Measurements from ENCODE around the gene TEAD2.
A peak's percentile ranks its signal among the peaks of the same experiment; 100 is the strongest.
"Not testable (repeated sequence)": the region's sequence is repeated elsewhere in the genome, so short reads cannot be mapped to it uniquely, and the experiment has no call there.

TEAD2 gene

DNA sequence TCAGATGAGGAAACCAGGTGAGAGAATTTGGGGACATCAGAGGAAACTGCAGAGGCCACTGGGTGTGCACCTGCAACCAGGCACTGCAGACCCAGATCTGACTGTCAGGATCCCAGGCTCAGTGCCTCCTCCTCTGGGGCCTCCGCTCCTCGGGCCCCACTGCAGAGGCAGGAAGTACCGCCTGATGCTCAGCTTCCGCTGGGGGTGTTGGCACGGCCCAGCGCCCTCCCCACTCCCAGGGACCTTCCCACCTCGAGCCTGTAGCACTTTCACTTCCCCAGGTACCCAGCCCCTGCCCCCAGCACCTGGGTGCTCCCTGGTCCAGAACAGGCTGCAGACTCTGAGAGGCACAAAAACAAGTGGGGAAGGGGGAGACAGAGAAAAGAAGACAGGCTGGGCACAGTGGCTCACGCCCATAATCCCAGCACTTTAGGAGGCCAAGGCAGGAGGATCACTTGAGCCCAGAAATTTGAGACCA is 28.4 kb downstream of the TEAD2 start:
- peak in 1 of 2 donors; percentile 53 for DNase-seq (ENCODE audit: extremely low read depth in 1 of 2, low read depth in 1 of 2)

DNA sequence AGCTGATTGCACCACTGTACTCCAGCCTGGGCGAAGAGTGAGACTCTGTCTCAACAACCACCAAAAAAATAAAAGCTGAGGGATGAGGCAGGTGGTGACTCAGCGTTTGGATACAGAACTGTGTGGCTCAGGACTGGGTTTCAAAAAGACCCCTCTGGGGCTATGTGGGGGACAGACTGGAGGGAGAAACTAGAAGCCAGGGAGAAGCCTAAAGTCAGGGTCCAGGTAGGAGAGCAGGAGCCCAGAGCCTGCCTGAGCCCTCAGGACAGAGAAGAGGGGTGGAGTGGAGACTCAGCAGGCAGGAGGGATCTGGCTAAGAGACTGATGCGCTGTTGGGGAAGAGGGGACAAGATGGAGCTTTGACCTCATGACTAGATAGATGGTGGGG is 28.8 kb downstream of the TEAD2 start:
- DNase-seq (ENCODE audit: extremely low read depth in 1 of 2, low read depth in 1 of 2) = no peak

DNA sequence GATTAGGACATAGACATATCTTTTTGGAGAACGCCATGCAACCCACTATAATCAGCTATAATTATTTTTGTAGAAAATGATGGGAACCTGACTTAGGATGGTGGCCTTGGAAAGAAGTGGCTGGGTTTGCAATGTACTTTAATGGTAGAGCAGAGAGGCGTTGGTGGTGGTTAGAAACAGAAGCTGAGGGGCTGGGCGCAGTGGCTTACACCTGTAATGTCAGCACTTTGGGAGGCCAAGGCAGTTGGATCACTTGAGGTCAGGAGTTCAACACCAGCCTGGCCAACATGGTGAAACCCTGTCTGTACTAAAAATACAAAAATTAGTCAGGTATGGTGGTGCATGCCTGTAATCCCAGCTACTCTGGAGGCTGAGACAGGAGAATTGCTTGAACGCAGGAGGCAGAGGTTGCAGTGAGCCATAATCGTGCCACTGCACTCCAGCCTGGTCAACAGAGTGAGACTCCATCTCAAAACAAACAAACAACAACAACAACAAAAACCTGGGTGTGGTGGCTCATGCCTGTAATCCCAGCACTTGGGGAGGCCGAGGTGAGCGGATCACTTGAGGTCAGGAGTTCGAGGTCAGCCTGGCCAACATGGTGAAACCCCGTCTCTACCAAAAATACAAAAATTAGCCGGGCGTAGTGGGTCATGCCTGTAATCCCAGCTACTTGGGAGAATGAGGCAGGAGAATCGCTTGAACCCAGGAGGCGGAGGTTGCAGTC is 29.4 kb downstream of the TEAD2 start:
- not testable (repeated sequence) for DNase-seq (ENCODE audit: extremely low read depth in 1 of 2, low read depth in 1 of 2)

DNA sequence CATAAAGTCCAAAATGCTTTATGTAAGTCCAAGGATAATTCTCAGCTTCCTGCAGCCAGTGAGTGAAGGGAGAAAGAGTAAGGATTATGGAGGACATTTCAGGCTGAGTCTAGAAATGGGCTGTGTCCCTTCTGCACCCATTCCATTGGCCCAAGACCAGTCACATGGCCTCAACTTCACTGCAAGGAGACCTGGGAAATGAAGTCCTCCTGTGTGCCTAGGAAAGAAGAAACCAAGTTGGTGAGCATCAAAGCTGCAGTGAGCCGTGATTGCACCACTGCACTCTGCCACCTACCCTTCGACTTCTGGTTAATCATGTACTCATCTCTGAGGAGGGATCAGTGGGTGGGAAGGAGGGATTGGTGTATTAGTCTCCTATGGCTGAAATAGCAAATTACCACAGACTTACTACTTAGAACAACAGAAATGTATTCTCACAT is 30.6 kb downstream of the TEAD2 start:
- peak in 1 of 2 donors; percentile 56 for DNase-seq (ENCODE audit: extremely low read depth in 1 of 2, low read depth in 1 of 2)

DNA sequence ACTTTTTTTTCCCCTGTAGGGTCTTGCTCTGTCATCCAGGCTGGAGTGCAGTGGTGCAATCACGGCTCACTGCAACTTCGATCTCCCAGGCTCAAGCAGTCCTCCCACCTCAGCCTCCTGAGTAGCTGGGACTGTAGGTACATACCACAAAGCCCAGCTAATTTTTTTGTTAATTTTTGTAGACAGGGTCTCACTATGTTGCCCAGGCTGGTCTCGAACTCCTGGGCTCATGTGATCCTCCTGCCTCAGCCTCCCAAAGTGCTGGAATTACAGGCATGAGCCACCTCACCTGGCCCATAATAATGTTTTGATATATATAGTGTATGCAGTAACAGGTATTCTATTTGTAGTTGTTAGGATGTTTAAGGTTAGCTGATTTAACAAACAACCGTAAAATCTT is 31.0 kb downstream of the TEAD2 start:
- DNase-seq (ENCODE audit: extremely low read depth in 1 of 2, low read depth in 1 of 2) = not testable (repeated sequence)

DNA sequence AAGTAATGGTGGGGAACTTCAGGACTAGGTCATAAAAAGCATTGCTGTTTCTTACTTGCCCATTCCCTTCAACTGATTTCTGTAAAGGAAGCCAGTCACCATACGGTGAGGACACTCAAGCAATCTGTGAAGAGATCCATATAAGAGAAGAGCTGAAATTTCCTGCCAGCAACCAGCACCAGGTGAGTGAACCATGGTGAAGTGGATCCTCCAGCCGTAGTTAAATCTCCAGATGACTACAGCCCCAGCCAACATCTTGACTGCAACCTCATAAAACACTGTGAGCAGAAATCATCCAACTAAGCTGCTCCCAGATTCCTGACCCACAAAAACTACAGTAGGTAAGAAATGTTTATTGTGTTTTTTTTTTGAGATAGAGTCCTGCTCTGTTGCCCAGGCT is 33.5 kb downstream of the TEAD2 start:
- no peak for DNase-seq (ENCODE audit: extremely low read depth in 1 of 2, low read depth in 1 of 2)

DNA sequence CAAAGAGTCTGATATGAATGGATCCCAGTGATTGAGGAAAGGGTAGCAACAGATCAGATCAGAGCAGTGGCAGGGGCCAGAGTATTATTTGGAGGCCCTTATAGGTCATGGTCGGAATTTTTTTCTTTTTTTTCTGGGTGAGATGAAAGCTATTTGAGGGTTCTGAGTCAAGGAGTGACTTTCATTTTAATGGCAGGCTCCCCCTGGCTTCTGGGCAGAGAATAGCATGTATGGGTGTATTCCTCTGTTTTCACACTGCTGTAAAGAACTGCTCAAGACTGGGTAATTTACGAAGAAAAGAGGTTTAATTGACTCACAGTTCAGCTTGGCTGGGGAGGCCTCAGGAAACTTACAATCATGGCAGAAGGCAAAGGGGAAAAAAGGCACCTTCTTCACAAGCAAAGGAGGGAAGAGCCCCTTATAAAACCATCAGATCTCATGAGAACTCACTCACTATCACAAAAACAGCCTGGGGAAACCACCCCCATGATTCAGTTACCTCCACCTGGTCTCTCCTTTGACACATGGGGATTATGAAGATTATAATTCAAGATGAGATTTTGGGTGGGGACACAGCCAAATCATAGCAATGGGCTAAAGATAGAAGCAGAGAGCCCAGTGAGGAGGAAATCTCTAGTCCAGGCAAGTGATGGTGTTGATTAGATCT is 34.2 kb downstream of the TEAD2 start:
- peak in 1 of 2 donors; percentile 29 for DNase-seq (ENCODE audit: extremely low read depth in 1 of 2, low read depth in 1 of 2)

DNA sequence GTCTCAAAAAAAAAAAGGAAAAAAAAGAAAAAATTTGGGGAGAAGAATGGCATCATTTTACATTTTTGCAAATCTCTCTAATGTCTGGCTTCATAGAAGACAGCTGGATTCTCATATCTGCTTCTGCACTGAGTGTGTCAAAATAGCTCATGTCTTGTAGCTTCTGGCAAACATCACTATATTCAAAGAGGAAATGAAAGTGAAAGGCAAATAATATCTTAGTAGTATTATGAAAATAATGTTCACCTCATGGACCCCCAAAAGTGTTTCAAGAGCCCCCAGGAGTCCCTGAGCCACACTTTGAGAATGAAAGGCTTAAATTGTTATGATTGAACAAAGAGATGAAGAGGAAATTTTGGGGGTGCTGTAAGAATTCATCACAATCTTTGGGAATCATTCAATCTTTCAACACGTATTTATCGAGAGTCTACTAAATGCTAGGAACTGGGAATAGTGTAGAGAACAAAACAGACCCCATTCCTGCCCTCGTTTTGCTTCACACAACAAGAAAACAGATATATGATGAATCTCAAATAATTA is 36.0 kb downstream of the TEAD2 start:
- no peak for DNase-seq (ENCODE audit: extremely low read depth in 1 of 2, low read depth in 1 of 2)

DNA sequence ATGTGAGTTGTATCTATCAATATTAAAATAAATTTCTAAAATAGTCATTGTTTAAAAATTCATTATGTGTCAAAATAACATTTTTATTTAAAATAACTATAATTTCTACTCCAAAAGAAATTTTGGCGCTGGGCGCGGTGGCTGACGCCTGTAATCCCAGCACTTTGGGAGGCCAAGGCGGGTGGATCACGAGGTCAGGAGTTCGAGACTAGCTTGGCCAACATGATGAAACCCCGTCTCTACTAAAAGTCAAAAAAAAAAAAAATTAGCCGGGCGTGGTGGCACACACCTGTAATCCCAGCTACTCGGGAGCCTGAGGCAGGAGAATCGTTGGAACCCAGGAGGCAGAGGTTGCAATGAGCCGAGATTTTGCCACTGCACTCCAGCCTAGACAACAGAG is 36.5 kb downstream of the TEAD2 start:
- not testable (repeated sequence) for DNase-seq (ENCODE audit: extremely low read depth in 1 of 2, low read depth in 1 of 2)

DNA sequence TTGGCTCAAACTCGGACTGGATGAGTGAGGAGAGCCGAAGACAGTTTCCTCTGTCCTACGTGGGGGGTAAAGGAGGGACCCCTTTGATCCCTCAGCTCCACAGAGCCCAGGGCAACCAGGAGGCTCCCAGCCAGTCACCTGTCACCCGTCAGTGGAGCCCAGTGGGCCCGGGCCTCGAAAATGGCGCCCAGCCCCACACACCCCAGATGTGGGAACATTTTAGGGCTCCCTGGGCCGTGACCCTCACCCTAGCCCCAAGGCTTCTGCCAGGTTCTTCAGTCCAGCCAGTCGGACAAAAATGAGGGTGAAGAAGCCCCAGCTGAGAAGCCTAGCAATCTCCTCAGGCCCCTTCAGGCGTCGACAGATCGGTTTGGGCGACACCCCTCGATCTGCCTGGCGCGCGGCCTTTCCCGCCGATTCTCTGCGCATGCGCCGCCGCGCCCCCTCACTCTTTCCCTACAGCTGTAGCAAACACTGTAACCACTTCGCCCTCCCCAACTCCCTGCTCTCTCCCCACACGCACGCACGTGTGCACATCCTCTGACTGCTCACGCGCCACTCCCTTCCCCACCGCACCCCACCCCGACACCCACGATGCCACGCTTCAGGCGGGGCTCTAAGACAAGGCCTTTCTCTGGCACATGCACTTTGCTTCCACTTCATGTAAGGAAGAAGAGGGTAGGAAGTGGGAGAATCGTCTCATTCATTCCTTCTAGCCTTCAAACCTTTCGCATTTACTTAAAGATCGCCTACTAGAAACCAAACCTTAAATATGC is 37.2 kb downstream of the TEAD2 start, which contains the start of gene SLC6A16:
TSS of gene SLC6A16 (minus strand) at position 391 of the 776 bp plus-strand sequence. CDS start 13,844 bp downstream, outside the sequence.
- no peak for DNase-seq (ENCODE audit: extremely low read depth in 1 of 2, low read depth in 1 of 2)

DNA sequence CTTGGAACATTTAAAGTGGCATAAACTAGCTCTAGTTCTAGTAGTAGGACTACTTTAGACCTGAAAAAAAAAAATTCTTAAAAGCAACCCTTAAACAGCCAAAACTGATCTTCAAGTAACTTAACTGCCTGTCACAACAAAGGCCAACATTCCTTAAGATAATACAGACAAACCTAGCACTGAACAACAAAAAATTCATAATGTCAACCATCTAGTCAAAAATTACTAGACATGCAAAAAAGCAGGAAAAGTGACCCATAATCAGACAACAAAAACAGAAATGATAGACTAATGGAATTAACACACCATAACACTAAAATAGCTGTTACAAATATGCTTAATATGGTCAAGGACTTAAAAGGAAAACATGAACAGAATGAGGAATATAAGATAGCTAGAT is 43.9 kb downstream of the TEAD2 start:
- no peak for DNase-seq (ENCODE audit: extremely low read depth in 1 of 2, low read depth in 1 of 2)

DNA sequence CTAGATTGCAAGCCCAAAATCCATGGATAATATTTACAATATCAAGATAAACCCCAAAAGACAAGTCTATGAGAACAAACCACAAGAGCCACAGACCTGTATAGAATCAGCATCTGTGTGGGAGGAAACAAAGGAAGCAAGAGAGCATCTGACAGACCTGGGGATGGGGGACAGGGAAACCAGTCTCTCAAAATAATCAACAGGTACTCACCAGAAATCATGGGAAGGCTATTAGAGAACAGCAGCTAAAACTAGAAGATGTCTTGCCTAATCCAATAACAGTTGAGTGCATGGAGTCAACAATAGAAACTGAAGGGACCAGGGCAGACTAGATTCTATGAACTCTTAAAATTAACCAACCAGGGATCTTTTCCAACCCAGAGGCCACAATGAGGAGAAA is 45.9 kb downstream of the TEAD2 start:
- no peak for DNase-seq (ENCODE audit: extremely low read depth in 1 of 2, low read depth in 1 of 2)

DNA sequence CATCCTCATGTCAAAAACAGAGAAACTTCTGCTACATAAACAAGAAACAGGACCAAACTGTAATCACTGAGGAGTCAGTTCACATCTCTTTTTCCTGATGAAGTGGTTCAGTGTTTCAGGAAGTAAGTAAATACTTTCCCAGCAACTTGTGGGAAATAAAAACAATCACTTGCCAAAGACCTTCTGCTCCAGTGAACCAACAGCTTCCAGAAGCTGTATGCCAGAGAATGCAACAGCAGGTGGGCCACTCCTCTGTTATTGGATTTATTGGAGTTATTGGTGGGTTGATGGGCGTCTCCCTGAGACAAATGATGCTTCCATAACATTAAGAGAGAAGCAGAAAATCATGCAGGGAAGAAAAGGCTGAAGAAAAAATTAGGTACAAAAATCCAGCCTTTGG is 47.1 kb downstream of the TEAD2 start:
- DNase-seq (ENCODE audit: extremely low read depth in 1 of 2, low read depth in 1 of 2) = no peak

DNA sequence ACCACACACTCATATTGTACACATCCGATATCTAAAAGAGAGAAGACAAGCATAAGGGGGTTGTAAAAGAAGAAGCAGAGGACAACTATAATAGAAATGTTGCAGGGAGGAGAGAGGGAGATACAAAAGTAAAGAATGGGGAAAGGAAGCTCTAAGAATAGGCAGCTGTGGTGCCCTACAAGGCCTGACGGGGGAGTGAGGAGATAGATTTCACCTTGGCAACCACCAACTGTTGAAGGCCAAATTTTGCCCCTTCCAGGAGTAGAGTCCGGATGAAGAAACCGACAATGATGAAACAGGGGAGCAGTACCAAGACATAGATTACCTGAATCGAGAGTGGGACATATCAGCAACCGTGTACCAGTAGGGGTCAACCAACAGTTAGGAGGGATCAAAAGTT is 53.1 kb downstream of the TEAD2 start:
- DNase-seq (ENCODE audit: extremely low read depth in 1 of 2, low read depth in 1 of 2) = no peak

DNA sequence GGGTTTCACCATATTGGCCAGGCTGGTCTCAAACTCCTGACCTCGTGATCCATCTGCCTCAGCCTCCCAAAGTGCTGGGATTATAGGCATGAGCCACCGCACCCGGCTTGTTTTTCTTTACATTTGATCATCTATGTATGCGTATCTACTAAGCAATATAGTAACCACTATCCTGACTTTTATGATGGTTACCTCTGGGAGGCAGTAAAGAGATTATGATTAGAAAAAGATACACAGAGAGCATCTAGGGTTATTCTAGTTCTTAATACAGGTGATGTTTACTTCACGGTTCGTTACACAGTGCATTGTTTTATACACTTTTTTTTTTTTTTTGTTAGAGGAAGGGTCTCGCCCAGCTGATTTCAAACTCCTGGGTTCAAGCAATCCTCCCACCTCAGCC is 55.5 kb downstream of the TEAD2 start:
- DNase-seq (ENCODE audit: extremely low read depth in 1 of 2, low read depth in 1 of 2) = not testable (repeated sequence)

DNA sequence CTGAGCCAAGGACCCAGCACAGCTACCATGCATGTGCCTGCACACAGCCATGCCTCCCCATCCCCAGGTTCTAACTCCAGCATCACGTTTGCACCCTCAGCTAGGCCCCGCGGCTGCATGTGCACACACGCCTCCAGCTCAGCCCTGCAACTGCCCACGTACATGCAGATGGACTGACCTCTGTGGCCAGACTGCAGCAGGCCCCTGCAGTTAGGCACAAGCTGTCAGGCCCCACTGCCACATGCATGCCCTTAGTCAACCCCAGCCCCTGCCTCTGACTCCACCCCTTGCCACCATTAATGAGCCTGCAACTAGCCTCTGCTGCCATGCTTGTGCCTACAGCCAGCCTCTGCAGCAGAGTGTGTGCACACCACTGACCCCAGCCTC is 60.4 kb downstream of the TEAD2 start:
- no peak for DNase-seq (ENCODE audit: extremely low read depth in 1 of 2, low read depth in 1 of 2)

DNA sequence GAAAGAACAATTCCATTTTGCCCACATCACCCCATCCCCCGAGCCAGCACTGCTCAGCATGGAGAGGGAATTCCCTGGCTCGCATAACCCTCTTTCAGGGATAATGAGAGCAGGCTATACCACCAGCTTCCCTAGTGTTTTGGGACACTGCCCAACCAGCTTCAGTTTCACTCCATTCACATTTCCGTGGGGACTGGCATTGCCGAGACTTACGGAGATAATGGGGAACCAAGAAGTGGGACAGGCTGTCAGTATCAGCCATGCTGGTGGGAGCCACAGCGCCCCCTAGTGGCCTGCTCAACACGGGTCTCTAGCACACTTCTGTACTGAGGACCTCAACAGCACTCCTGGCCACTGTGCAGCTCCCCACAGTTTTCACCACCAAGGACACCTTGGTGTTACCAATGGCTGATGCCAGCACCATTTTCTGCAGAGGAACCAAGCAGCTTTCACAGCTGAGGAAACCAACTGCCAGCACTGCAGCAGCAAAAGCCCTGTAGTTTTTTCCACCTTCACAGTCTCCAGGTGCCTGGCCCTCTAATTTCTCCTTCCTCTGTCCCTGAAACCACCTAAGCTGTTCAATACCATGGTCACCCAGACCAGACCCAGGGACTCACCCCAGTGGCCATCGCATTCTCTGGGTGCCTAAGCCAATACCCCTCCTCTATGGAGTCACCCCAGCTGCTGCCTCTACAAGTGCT is 60.9 kb downstream of the TEAD2 start:
- peak; percentile 44 to 74 for DNase-seq (ENCODE audit: extremely low read depth in 1 of 2, low read depth in 1 of 2)

DNA sequence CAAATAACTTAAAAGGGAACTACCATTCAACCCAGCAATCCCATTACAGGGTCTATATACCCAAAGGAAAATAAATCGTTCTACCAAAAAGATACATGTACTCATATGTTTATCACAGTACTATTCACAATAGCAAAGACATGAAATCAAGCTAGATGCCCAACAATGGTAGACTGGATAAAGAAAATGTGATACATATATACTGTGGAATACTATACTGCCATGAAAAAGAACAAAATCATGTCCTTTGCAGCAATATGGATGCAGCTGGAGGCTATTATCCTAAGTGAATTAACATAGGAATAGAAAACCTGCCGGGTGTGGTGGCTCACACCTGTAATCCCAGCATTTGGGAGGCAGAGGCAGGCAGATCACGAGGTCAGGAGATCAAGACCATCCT is 63.6 kb downstream of the TEAD2 start:
- DNase-seq (ENCODE audit: extremely low read depth in 1 of 2, low read depth in 1 of 2) = not testable (repeated sequence)

DNA sequence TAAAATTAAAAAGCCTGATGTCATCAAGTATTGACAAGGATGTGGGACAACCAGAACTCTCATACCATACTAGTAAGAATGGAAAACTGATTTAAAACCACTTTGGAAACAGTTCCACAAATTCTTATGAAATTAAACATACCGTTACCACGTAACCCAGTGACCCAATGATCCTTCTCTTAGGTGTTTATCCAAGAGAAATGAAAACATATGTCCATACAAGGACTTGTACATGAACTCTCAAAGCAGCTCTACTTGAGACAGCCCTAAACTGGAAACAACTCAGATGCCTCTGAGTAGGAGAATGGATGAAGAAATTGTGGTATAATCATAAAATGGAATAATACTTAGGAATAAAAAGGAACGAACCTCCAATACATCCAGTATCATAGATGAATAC is 64.8 kb downstream of the TEAD2 start:
- DNase-seq (ENCODE audit: extremely low read depth in 1 of 2, low read depth in 1 of 2) = no peak

DNA sequence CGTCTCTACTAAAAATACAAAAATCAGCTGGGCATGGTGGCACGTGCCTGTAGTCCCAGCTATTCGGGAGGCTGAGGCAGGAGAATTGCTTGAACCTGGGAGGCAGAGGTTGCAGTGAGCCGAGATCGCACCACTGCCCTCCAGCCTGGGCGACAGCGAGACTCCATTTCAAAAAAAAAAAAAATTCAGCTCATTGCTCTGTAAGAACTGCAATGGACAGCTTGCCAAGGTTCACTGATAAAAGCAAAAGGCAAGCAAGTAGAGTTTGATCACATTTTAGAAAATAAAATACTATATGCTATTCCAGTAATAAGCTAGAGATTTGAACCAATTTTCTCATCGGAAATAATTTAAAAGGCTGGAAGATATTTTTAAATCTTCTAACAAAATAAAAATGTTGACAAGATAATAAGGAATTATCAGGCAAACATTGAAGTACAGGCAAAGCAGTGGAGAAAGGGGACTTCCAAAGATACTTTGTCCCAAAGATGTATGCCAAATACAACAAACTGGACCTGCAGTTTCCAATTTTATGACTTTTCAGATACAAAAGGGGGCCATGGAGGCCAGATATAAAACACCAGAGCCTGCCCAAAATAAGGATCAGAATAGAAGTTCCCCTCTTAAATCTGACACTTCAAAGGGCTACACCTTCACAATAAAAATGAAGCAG is 66.9 kb downstream of the TEAD2 start:
- no peak for DNase-seq (ENCODE audit: extremely low read depth in 1 of 2, low read depth in 1 of 2)
